Breast epithelium (tissue), 3 donors: ENCODE measurements around the gene MZT2A.
"Not testable (repeated sequence)": the region's sequence is repeated elsewhere in the genome, so short reads cannot be mapped to it uniquely, and the experiment has no call there.

Experiments
- POLR2AphosphoS5 ChIP-seq, 3 donors: sonication (generic); formaldehyde crosslinking; IDR thresholded peaks; one replicate each; pipeline ENCODE4 v1.6.1; 2017; ENCODE audit warnings: antibody characterized with exemption in 3 of 3
- TF ChIP-seq, protein P1 (sequence below), 3 donors: fragments of 450-650 bp; IDR thresholded peaks; one replicate each; pipeline ENCODE4 v1.5.1; 2016 to 2017; ENCODE audit warnings: antibody characterized with exemption in 3 of 3, mild to moderate bottlenecking in 3 of 3, moderate library complexity in 3 of 3

DNA sequence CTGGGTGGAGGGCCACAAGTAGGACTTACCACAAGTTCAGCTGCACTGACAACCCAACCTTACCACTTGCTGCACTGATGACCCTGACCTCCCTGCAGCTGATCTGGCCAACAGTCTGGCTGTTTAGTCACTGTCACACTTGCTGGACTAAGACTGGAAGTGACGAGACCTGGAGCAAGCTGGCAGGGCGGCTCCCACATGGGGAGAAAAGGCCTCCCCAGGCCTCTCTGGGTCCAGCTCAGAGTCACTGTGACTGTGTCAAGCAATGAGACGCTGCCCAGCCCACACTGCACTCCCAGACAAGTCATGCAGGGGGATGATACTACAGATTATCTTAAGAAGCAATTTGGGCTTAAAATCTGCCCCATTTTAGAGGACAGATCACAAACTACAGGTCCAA lies 21.3 kb downstream of the MZT2A start:
- TF ChIP-seq, protein P1, sequence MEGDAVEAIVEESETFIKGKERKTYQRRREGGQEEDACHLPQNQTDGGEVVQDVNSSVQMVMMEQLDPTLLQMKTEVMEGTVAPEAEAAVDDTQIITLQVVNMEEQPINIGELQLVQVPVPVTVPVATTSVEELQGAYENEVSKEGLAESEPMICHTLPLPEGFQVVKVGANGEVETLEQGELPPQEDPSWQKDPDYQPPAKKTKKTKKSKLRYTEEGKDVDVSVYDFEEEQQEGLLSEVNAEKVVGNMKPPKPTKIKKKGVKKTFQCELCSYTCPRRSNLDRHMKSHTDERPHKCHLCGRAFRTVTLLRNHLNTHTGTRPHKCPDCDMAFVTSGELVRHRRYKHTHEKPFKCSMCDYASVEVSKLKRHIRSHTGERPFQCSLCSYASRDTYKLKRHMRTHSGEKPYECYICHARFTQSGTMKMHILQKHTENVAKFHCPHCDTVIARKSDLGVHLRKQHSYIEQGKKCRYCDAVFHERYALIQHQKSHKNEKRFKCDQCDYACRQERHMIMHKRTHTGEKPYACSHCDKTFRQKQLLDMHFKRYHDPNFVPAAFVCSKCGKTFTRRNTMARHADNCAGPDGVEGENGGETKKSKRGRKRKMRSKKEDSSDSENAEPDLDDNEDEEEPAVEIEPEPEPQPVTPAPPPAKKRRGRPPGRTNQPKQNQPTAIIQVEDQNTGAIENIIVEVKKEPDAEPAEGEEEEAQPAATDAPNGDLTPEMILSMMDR (IDR thresholded peaks at IDR 0.05), result not testable (repeated sequence)
- TF ChIP-seq POLR2AphosphoS5 (IDR thresholded peaks at IDR 0.05), result not testable (repeated sequence)
